Ishikawa (cell line): ENCODE measurements around the gene ENOPH1.
A peak's percentile ranks its signal among the peaks of the same experiment; 100 is the strongest.

Experiments
- CEBPB ChIP-seq: IDR thresholded peaks from 2 replicates; pipeline ENCODE4 v1.6.1; 2012
- CREB1 ChIP-seq: IDR thresholded peaks from 2 replicates; pipeline ENCODE4 v1.6.1; 2012; ENCODE audit warnings: low read depth
- EGR1 ChIP-seq: IDR thresholded peaks from 2 replicates; pipeline ENCODE4 v1.6.1; 2012
- EP300 ChIP-seq: IDR thresholded peaks from 2 replicates; pipeline ENCODE4 v1.6.1; 2012; ENCODE audit warnings: borderline replicate concordance
- FOXM1 ChIP-seq: IDR thresholded peaks from 2 replicates; pipeline ENCODE4 v1.6.1; 2012; ENCODE audit warnings: low read depth, borderline replicate concordance
- MAX ChIP-seq: IDR thresholded peaks from 2 replicates; pipeline ENCODE4 v1.6.1; 2012
- NFIC ChIP-seq: IDR thresholded peaks from 2 replicates; pipeline ENCODE4 v1.6.1; 2012
- RAD21 ChIP-seq: IDR thresholded peaks from 2 replicates; pipeline ENCODE4 v1.6.1; 2012; ENCODE audit warnings: low read depth
- TAF1 ChIP-seq: IDR thresholded peaks from 2 replicates; pipeline ENCODE4 v1.6.1; 2012; ENCODE audit warnings: low read depth, mild to moderate bottlenecking
- TCF12 ChIP-seq: IDR thresholded peaks from 2 replicates; pipeline ENCODE4 v1.6.1; 2012; ENCODE audit warnings: low read depth
- TEAD4 ChIP-seq: IDR thresholded peaks from 2 replicates; pipeline ENCODE4 v1.6.1; 2012
- YY1 ChIP-seq: IDR thresholded peaks from 2 replicates; pipeline ENCODE4 v1.6.1; 2012; ENCODE audit warnings: low read depth
- ZBTB7A ChIP-seq: IDR thresholded peaks from 2 replicates; pipeline ENCODE4 v1.6.1; 2012; ENCODE audit warnings: low read depth
- TF ChIP-seq, protein P1 (sequence below): IDR thresholded peaks from 2 replicates; pipeline ENCODE4 v1.6.1; 2012; ENCODE audit warnings: low read depth, mild to moderate bottlenecking
- TF ChIP-seq, protein P2 (sequence below): IDR thresholded peaks from 2 replicates; pipeline ENCODE4 v1.6.1; 2012

ENOPH1 gene

DNA sequence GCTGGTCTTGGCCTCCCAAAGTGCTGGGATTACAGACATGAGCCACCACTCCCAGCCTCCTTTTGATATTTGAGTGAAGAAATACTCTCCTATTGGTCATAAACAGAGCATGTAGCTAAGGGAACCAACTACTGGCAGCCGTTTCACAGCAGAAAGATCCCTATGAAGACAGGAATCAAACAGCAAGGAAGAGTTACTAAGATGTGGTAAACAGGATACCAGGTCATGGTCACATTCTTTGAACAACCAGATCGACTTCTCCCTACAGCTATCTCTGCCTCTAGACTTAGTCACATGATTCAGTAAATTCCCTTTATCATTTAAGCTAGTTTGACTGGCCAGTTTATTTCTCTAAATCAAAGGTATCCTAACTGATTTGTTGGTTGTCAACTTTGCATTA lies 47.6 kb upstream of the ENOPH1 start:
- no peak for TF ChIP-seq ZBTB7A
- no peak for TF ChIP-seq MAX
- no peak for TF ChIP-seq TAF1
- TF ChIP-seq NFIC: no peak
- TF ChIP-seq, protein P1, sequence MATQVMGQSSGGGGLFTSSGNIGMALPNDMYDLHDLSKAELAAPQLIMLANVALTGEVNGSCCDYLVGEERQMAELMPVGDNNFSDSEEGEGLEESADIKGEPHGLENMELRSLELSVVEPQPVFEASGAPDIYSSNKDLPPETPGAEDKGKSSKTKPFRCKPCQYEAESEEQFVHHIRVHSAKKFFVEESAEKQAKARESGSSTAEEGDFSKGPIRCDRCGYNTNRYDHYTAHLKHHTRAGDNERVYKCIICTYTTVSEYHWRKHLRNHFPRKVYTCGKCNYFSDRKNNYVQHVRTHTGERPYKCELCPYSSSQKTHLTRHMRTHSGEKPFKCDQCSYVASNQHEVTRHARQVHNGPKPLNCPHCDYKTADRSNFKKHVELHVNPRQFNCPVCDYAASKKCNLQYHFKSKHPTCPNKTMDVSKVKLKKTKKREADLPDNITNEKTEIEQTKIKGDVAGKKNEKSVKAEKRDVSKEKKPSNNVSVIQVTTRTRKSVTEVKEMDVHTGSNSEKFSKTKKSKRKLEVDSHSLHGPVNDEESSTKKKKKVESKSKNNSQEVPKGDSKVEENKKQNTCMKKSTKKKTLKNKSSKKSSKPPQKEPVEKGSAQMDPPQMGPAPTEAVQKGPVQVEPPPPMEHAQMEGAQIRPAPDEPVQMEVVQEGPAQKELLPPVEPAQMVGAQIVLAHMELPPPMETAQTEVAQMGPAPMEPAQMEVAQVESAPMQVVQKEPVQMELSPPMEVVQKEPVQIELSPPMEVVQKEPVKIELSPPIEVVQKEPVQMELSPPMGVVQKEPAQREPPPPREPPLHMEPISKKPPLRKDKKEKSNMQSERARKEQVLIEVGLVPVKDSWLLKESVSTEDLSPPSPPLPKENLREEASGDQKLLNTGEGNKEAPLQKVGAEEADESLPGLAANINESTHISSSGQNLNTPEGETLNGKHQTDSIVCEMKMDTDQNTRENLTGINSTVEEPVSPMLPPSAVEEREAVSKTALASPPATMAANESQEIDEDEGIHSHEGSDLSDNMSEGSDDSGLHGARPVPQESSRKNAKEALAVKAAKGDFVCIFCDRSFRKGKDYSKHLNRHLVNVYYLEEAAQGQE: no peak
- TF ChIP-seq RAD21: no peak
- TF ChIP-seq TEAD4: no peak
- no peak for TF ChIP-seq FOXM1
- TF ChIP-seq YY1: no peak
- no peak for TF ChIP-seq EGR1
- no peak for TF ChIP-seq EP300
- TF ChIP-seq TCF12: no peak
- no peak for TF ChIP-seq CREB1
- no peak for TF ChIP-seq CEBPB

DNA sequence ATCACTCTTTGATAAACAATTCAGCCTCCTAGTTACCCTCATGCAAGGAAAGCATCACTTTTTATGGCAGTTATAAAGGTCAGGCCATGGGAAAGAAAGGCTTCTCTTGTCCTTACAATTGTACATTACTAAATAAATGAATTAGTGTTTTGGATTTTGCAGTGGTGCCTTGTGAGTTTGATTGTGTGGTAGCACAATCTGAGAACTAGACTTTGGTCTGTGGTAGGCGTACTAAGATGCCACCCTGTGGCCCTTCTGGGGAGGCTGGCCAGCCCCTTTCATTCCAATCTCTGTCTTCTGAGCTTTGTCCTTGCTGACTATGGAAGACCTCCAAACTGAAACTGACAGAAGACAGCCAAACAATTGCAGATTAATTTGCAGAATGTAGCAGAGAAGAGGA lies 42.0 kb upstream of the ENOPH1 start:
- TF ChIP-seq RAD21: 0 out of 2 replicates have a peak, but pooled peaks have one; percentile 6
- TF ChIP-seq, protein P1: no peak

GRCh38 chr4:82394896-82395295 lies 35.5 kb upstream of the ENOPH1 start:
- TF ChIP-seq, protein P2, sequence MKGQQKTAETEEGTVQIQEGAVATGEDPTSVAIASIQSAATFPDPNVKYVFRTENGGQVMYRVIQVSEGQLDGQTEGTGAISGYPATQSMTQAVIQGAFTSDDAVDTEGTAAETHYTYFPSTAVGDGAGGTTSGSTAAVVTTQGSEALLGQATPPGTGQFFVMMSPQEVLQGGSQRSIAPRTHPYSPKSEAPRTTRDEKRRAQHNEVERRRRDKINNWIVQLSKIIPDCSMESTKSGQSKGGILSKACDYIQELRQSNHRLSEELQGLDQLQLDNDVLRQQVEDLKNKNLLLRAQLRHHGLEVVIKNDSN: peak; percentile 39; the same call in 1 of the 2 replicates
- no peak for TF ChIP-seq YY1

DNA sequence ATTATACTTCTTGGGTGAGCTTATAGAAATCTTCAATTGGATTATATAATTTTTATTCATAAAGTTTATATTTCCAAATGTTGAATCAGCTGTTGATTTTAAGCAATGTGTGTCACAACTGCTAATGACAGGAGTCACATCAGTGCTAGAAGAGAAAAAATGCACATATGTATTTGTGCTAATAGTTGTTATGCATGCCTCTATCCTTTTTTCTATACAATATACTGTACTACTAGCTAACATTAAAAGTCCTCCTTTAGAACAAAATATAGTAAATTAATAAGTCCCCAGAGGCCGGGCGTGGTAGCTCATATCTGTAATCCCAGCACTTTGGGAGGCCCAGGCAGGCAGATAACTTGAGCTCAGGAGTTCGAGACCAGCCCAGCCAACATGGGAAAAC lies 32.9 kb upstream of the ENOPH1 start:
- TF ChIP-seq ZBTB7A: no peak
- no peak for TF ChIP-seq TAF1
- TF ChIP-seq EGR1: no peak
- no peak for TF ChIP-seq NFIC
- TF ChIP-seq TEAD4: no peak
- no peak for TF ChIP-seq RAD21
- TF ChIP-seq TCF12: no peak

- no peak for TF ChIP-seq MAX
Measured at GRCh38 chr4:82398263-82398662, 32.1 kb upstream of the ENOPH1 start.

- TF ChIP-seq TCF12 (no peak), RAD21 (no peak), YY1 (no peak), TAF1 (no peak)
- TF ChIP-seq, protein P1: no peak
Measured at GRCh38 chr4:82401600-82401999, 28.8 kb upstream of the ENOPH1 start.
